ENCODE measurements around the gene GALNT3.
A peak's percentile ranks its signal among the peaks of the same experiment; 100 is the strongest.

The GALNT3 gene

DNA sequence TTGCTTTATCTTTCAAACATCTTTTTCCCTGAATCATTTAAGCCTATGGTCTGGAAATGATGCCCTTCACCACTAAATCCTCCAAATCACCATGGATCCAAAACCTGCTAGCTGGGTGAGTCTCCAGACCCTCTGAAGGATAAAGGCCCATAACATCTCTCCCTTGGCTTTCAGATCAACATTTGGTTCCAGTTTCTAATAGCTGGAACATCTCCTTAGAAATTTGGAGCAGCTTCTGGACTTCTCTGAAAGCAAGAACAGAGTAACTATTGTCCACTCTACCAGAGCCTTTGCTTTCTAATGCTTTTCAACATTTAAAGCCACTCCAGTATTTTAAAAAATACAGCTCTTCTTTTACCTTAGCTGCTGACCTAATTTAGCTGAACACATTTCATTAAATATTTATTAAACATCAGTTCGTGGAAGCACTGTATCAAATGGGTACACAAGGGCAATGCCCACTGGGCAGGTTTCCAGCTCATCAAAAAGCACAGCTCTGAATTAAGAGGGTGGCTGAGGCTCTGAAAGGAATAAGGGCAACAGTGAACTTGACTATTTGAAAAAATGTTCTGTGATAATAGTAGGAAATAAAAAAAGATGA is 75.3 kb downstream of the GALNT3 start:
- DNase-seq, result no peak

DNA sequence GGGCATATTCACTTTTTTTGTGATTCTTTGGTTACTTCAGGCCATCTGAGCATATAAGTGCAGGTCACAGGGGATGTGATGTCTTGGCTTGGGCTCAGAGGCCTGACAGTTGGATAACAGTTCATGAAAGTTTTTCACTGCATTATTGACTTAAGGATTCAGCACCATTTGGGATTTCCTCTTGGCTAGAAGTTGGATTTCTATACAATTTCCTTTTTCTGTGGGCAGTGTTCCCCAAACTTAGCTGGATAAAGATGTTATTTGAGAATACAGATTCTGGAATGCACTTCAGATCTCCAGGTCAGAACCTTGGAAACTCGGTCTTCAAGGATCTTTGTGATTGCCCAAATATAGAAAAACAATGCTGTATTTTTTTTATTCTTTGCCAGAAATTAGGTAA is 78.0 kb downstream of the GALNT3 start:
- no peak for DNase-seq

- no peak for DNase-seq
Observed at GRCh38 chr2:165706960-165707487, 87.0 kb downstream of the GALNT3 start.

GRCh38 chr2:165701147-165701546 is 92.9 kb downstream of the GALNT3 start:
- DNase-seq, result no peak

DNA sequence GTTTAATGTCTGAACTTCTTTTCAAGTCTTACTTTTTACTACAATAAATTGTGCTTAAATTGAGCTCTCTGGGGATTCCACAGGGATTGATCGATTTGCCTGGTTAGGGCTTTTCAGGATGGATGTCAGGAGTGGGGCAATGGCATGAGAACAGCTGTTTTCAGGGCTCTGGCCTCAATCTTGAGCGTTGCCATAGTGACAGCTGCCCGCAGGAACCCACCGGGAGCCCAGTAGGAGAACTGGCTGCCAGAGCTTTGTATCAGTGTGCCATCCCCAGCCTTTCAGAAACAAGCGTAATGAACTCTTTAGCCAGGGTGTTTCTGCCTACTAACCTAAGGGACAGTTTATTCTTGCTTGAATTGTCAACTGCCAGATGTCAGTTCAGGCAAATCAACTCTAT is 93.5 kb downstream of the GALNT3 start:
- DNase-seq, result no peak

DNA sequence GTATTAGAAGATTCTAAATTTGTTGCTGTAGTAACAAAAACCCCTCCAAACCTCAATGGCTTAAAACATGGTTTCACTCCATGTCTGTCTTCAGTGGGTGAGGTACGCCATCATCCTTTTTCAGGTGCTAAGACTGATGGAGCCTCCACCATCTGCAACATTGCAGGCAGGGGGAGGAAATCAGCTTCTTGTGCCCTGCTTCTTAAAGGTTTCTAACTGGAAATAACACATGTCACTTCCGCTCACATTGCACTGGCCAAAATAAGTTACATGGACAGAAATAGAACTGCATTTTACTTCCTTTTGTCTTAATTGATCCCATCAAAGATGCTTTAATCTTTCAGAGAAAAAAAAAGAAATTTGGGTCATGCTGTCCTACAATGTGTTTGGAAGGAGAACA is 94.1 kb downstream of the GALNT3 start:
- no peak for DNase-seq

DNA sequence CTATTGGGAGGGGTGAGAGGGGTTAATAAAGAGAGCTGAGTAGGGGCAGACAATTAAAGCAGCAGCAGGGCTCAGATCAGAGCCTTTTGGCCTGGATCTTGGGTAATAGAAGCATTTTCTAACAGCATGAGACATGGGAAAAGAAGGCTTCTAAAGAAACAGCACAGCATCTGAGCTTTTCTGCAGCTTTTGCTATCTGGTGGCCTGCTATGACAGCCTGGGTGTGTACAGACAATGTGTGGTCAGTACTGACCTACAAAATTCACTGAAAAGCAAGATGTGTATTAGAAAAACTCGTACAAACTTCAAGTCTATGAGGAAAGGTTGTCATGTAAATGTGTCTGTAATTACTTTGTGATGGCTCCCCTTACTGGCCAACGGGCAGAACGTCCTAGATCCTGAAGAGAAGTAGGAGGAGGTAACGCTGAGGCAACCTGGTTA is 95.6 kb downstream of the GALNT3 start:
- DNase-seq, result peak in 1 of 6 experiments; percentile 3

DNA sequence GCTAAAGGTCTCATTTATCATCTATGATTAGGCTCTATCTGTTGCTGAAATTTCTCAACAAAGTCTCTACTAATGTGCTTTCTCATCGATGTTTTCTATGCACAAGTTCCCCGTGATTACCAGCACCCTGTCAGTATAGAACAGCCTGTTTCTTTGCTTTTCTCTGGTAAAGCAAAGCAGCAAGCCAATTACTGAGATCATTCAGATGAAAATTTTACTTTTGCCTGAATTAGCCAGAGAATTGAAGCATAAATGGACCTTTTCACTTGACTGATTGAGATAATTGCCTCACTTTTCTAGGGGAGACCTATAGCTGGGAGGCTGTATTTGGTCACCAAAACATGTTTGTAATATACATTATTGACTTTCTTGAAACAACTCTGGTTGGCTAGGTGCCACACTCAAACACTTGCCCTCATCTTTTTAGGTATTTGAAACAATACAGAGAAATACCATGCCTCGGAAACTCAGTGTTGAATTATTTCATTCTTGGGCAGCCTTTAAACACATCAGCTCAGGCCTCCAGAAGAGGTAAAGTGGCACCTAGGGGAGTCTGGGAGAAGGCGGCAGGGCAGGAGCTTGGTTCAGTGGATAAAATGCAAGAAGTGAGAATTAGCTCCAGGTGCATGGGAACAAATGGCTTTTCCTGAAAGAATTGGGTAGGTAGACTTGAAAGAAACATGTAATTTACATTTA is 96.2 kb downstream of the GALNT3 start:
- DNase-seq, result no peak

Measured in stimulated activated naive CD4-positive, alpha-beta T cell (primary cell).